HG03520 (cell line): ENCODE measurements around the gene PANK1.

ENCODE experiments used
- ATAC-seq: cut with Tn5 transposase; IDR thresholded peaks from one replicate; pipeline ENCODE4 v1.9.1; 2021; ENCODE audit warnings: mild to moderate bottlenecking, moderate library complexity; ENCODE audit not compliant: unreplicated experiment

Gene PANK1

GRCh38 chr10:89652806-89653370 is 7.8 kb upstream of the PANK1 start:
- no peak for ATAC-seq

GRCh38 chr10:89651916-89652573 is 7.0 kb upstream of the PANK1 start:
- peak; percentile 61 for ATAC-seq

GRCh38 chr10:89651205-89651915 is 6.3 kb upstream of the PANK1 start:
- no peak for ATAC-seq

- ATAC-seq = no peak
Observed at GRCh38 chr10:89649051-89649450, 4.0 kb upstream of the PANK1 start.

- ATAC-seq = no peak
Observed at GRCh38 chr10:89648074-89648473, 3.0 kb upstream of the PANK1 start.

- ATAC-seq = no peak
Observed at GRCh38 chr10:89646889-89647657, 2.0 kb upstream of the PANK1 start.

- no peak for ATAC-seq
Observed at GRCh38 chr10:89645742-89646172, 715 bp upstream of the PANK1 start.

- ATAC-seq = peak; percentile 29
Observed at GRCh38 chr10:89644691-89644966, 413 bp downstream of the PANK1 start.

- ATAC-seq = peak; percentile 92
Observed at GRCh38 chr10:89643812-89644690, 991 bp downstream of the PANK1 start.

- no peak for ATAC-seq
Observed at GRCh38 chr10:89643431-89643811, 1.6 kb downstream of the PANK1 start.

- no peak for ATAC-seq
Observed at GRCh38 chr10:89642193-89642592, 2.8 kb downstream of the PANK1 start.

- ATAC-seq = no peak
Observed at GRCh38 chr10:89640241-89640640, 4.8 kb downstream of the PANK1 start.

- no peak for ATAC-seq
Observed at GRCh38 chr10:89639326-89639725, 5.7 kb downstream of the PANK1 start.

- ATAC-seq = no peak
Observed at GRCh38 chr10:89637113-89637512, 7.9 kb downstream of the PANK1 start.

GRCh38 chr10:89634637-89635036 is 10.4 kb downstream of the PANK1 start:
- no peak for ATAC-seq

- no peak for ATAC-seq
Observed at GRCh38 chr10:89633484-89633883, 11.6 kb downstream of the PANK1 start.

GRCh38 chr10:89632824-89633223 is 12.2 kb downstream of the PANK1 start:
- no peak for ATAC-seq

GRCh38 chr10:89627830-89628229 is 17.2 kb downstream of the PANK1 start:
- no peak for ATAC-seq

GRCh38 chr10:89625041-89625765 is 19.8 kb downstream of the PANK1 start:
- no peak for ATAC-seq

GRCh38 chr10:89624020-89624419 is 21.0 kb downstream of the PANK1 start:
- no peak for ATAC-seq
